Measurements from ENCODE around the gene TMEM63B. TPM values are rescaled to one million over a fixed set of nuclear protein-coding genes. Genes with fewer than 3 reads are reported as not detected.

Gene TMEM63B
- total RNA-seq, 2 donors from 2014 or later, result 50.9 to 113 TPM

DNA sequence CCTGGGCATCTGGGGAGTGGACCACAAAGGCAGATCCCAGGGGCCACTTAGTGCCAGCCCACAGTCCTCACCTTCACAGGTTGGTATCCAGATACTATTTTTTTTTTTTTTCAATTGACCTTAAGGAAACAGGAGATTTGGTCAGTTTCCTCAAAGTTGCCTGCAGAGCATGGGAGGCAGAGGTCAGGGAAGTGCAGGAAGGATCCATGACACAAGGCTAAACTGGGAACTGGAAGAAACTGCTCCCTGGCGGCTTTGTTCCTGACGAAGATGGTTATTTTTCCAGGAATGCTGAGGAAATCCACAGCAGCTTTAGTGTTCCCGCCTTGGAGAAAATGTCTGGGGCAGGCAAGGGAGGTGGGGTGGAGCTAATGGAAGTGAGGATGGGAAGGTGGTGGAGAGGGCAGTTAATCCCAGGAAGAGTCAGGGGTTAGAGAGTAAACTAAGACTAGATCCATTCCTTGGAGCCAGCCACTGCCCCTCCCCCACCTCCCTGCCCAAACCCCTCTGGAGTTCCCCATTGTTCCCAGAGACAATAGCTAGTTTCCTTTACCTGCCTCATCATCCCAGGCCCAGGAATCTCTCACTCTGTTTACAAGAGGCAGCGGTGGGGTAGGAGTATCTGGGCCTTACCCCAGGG lies 75.1 kb downstream of the TMEM63B start:
- Histone ChIP-seq H3K27me3 (replicated peaks; ENCODE audit: insufficient read depth) (no peaks in the 10 kb centered on the region), H3K27ac (no peak overlapping the region), H3K36me3 (no peaks in the 10 kb centered on the region), H3K9me3 (no peaks in the 10 kb centered on the region), H3K4me3 (no peak overlapping the region), H3K4me1 (replicated peaks) (no peaks in the 10 kb centered on the region)
- no peak for TF ChIP-seq POLR2AphosphoS5 (IDR thresholded peaks at IDR 0.05)
- TF ChIP-seq, protein P1, sequence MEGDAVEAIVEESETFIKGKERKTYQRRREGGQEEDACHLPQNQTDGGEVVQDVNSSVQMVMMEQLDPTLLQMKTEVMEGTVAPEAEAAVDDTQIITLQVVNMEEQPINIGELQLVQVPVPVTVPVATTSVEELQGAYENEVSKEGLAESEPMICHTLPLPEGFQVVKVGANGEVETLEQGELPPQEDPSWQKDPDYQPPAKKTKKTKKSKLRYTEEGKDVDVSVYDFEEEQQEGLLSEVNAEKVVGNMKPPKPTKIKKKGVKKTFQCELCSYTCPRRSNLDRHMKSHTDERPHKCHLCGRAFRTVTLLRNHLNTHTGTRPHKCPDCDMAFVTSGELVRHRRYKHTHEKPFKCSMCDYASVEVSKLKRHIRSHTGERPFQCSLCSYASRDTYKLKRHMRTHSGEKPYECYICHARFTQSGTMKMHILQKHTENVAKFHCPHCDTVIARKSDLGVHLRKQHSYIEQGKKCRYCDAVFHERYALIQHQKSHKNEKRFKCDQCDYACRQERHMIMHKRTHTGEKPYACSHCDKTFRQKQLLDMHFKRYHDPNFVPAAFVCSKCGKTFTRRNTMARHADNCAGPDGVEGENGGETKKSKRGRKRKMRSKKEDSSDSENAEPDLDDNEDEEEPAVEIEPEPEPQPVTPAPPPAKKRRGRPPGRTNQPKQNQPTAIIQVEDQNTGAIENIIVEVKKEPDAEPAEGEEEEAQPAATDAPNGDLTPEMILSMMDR (IDR thresholded peaks at IDR 0.05), result no peak
- TF ChIP-seq POLR2A (IDR thresholded peaks at IDR 0.05), result no peak
- intact Hi-C loops (cut with DNase I), result no loop called here
- 89% methylated on average over 4 of the region's 4 CpGs for WGBS
- no peak for DNase-seq (ENCODE audit: low spot score)

DNA sequence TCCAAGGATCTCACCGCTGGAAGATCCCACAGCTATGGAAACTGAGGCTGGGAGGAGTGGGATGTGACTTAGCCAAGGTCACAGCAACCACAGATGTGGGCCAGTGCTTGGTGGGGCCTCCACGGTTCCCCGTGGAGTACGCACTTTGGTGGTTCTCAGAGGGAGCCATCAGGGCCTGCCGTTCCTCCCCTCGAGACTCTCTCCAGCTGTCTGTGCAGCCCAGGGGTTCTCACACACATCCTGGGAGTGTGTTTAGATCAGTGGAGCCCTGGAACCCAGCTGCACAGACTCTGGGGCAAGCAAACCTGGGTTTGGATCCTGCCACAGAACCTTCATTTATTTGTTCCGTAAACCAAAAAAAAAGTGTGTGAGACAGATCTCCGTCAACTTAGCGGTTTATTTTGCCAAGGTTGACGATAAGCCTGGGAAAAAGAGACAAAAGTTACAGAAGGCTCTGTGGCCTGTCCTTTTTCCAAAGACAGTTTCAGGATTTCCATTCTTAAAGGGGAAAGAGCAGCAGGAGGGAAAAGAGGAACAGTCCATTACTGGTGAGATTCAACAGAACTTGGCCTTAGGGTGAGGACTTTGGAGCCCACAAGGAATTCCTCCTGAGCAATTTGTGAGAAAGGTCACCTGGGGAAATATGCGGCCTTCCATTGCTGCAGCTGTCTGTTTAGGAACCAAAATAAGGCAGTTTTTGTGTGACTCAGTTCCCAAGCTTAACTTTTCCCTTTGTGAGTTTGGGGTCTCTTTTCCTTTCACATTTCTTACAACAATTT lies 75.8 kb downstream of the TMEM63B start:
- intact Hi-C loops (cut with DNase I), result no loop called here
- WGBS, result 91% methylated on average over 11 of the region's 11 CpGs
- Histone ChIP-seq H3K27me3 (replicated peaks; ENCODE audit: insufficient read depth) (no peaks in the 10 kb centered on the region), H3K4me3 (no peak overlapping the region), H3K36me3 (no peaks in the 10 kb centered on the region), H3K4me1 (replicated peaks) (no peaks in the 10 kb centered on the region), H3K27ac (no peak overlapping the region), H3K9me3 (no peaks in the 10 kb centered on the region)
- DNase-seq (ENCODE audit: low spot score), result no peak
- TF ChIP-seq POLR2AphosphoS5 (IDR thresholded peaks at IDR 0.05) (no peak), POLR2A (IDR thresholded peaks at IDR 0.05) (no peak)
- TF ChIP-seq, protein P1 (IDR thresholded peaks at IDR 0.05), result no peak

DNA sequence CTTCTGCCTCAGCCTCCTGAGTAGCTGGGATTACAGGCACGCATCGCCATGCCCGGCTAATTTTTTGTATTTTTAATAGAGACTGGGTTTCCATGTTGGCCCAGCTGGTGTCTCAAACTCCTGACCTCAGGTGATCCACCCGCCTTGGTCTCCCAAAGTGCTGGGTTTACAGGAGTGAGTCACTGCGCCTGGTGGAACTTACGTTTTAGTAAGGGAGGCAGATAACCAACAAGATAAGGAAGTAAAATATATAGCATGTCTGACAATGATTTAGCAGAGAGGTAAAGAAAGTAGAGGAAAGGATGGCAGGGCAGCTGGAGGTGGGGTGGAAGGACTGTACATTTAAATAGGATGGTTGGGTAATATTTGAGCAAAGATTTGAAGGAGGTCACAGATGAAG lies 76.6 kb downstream of the TMEM63B start:
- Histone ChIP-seq H3K4me1 (replicated peaks) (no peaks in the 10 kb centered on the region), H3K9me3 (no peaks in the 10 kb centered on the region), H3K36me3 (no peaks in the 10 kb centered on the region), H3K27ac (no peak overlapping the region), H3K4me3 (no peak overlapping the region), H3K27me3 (replicated peaks; ENCODE audit: insufficient read depth) (no peaks in the 10 kb centered on the region)
- 77% methylated on average over 6 of the region's 6 CpGs for WGBS
- DNase-seq (ENCODE audit: low spot score), result no peak
- TF ChIP-seq, protein P1 (IDR thresholded peaks at IDR 0.05), result no peak
- TF ChIP-seq POLR2AphosphoS5 (IDR thresholded peaks at IDR 0.05), result no peak
- TF ChIP-seq POLR2A (IDR thresholded peaks at IDR 0.05), result no peak
- intact Hi-C loops (cut with DNase I), result no loop called here

Other genes starting within 250 kb of the TMEM63B start
- 10 to 100 TPM; 35.7 to 48.1 TPM for gene MRPL14, start 102 bp upstream of the TMEM63B start, total RNA-seq
- 1 to 10 TPM in 1 of 2 donors, not detected in 1; 5.9 TPM for gene CAPN11, start 31.3 kb downstream of the TMEM63B start, total RNA-seq
- gene MYMX, start 89.4 kb downstream of the TMEM63B start, total RNA-seq, result not detected
- 10 to 100 TPM; 18.5 to 58.9 TPM for gene SLC29A1, start 96.0 kb downstream of the TMEM63B start, total RNA-seq
- 100 to 1,000 TPM; 650 to 805 TPM for gene HSP90AB1, start 119.5 kb downstream of the TMEM63B start, total RNA-seq
- 10 to 100 TPM; 44.5 to 59.9 TPM for gene SLC35B2, start 130.0 kb downstream of the TMEM63B start, total RNA-seq
- gene NFKBIE, start 138.0 kb downstream of the TMEM63B start, total RNA-seq, result 10 to 100 TPM; 20.8 to 34.4 TPM
- 1 to 10 TPM in 1 of 2 donors, under 1 TPM in 1; 0.09 to 1.1 TPM for gene TMEM151B, start 142.9 kb downstream of the TMEM63B start, total RNA-seq
- gene AARS2, start 185.8 kb downstream of the TMEM63B start, total RNA-seq, result 10 to 100 TPM; 17.4 to 19.4 TPM
- 1 to 10 TPM in 1 of 2 donors, not detected in 1; 2.0 TPM for gene SPATS1, start 215.1 kb downstream of the TMEM63B start, total RNA-seq

All from prostate gland (tissue), 2 donors.